Stimulated activated CD8-positive, alpha-beta memory T cell treated with anti-CD3 and anti-CD28 coated beads, Interleukin-7, amount 100 ng/mL, for 4 hours (primary cell): Measurements from ENCODE around the gene ZNF280B.
"Not testable (repeated sequence)": the region's sequence is repeated elsewhere in the genome, so short reads cannot be mapped to it uniquely, and the experiment has no call there.

Experiments used
- DNase-seq, 2 donors: peaks; one replicate each; pipeline ENCODE4 v3.0.0-alpha.2; 2020; ENCODE audit warnings: low read depth in 2 of 2

The ZNF280B gene

DNA sequence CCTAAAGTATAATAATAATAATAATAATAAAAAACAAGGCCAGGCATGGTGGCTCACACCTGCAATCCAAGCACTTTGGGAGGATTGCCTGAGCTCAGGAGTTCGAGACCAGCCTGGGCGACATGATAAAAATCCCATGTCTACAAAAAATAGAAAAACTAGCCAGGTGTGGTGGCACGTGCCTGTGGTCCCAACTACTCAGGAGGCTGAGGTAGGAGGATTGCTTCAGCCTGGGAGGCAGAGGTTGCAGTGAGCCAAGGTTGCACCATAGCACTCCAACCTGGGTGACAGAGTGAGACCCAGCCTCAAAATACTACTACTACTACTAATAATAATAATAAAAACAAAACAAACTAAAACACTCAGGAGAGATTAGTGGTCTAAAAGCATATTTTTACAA, 27.1 kb upstream of the ZNF280B start:
- no peak for DNase-seq

DNA sequence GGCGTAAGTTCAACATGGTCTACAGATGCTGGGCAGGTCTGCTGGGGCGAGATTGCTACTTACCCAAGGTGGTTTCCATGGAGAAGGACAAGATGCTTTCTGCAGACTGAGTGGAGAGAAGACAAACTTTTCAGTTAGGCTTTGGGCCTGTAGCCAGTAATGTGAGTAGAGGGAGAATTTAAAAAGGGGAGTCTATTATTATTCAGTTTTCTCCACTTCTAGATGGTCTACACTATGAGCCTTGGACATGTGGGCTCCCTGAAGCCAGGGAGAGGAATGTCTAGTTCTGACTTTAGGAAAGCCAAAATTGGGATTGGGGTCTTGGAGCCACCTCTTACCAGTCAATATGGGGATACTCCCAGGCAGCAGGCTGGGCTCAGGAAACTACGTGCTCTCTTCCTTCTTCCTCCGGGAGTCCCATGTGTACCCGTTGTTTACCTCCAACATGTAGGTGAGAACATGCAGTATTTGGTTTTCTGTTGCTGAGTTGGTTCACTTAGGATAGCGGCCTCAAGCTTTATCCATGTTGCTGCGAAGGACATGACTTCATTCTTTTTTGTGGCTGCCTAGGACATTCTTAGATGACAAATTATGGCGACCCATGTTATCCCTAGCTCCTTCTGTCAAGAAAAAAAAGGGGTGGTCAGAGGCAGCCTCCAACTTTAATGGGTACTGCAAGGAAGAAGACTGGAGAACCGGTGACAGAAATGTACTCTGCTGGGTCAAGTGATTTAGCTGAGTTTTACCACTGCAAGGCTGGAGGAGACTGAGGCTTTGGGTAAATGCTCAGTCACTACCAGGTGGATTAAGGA, 26.3 kb upstream of the ZNF280B start:
- no peak for DNase-seq

DNA sequence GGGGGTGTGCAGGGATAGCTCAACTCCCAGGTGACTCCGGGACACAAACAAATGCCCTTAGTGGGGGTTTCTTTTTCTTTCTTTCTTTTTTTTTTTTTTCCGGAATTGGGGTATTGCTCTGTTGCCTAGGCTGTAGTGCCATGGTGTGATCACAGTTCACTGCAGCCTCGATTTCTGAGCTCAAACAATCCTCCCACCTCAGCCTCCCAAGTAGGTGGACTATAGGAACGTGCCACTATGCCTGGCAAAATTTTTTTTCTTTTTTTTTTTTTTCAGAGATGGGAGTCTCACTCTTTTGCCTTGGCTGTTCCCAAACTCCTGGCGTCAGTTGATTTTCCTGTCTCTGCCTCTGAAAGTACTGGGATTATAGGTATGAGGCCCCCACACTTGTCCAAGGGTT, 25.3 kb upstream of the ZNF280B start:
- DNase-seq: no peak

DNA sequence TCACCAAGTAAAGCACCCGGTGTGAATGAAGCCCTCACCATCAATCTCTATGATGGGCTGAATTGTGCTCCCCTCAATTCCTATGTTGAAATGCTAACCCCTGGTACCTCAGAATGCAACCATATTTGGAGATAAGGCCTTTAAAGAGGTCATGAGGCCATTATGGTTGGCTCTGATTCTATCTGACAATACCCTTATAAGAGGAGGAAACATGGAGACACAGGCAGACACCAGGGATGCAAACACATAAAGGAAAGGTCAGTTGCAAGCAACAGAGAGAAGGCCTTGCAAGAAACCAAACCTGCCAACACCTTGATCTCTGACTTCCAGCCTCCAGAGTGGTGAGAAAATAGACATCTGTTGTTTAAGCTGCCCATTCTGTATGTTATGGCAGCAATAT, 24.9 kb upstream of the ZNF280B start:
- DNase-seq: no peak

DNA sequence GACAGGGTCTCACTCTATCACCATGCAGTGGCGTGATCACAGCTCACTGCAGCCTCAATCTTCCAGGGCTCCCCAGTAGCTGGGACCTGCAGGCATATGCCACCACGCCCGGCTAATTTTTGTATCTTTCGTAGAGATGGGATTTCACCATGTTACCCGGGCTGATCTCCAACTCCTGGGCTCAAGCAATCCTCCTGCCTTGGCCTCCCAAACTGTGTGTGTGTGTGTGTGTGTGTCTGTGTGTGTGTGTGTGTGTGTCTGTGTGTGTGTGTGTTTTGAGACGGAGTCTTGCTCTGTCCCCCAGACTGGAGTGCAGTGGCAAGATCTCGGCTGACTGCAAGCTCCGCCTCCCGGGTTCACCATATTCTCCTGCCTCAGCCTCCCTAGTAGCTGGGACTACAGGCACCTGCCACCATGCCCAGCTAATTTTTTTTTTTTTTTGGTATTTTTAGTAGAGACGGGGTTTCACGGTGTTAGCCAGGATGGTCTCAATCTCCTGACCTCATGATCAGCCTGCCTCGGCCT, 24.1 kb upstream of the ZNF280B start:
- not testable (repeated sequence) for DNase-seq

DNA sequence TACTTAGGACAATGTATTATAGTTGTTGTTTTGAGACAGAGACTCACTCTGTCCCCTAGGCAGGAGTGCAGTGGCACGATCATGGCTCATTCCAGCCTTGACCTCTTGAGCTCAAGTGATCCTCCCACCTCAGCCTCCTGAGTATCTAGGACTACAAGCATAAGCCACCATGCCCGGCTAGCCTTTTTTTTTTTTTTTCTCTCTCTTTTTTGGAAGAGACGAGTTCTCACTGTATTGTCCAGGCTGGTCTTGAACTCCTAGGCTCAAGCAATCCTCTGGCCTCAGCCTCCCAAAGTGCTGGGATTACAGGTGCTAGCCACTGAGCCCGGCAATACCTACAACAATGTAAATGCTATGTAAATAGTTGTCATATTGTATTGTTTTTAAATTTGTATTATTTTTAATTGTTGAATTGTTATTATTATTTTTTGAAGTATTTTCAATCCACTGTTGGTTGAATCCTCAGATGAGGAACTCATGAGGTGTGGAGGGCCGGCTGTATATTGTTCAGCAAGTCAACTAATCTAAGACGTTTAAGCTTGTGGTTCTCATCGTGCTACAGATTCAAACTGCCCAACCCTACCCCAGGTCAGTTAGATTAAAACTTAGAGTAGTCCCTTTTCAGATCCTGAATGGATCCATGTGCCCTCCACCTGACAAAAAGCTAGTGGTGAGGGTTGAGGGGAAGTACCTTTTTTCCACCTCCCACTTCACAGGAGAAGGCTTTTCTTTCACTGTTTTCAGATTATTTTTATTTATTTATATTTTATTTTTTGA, 23.4 kb upstream of the ZNF280B start:
- no peak for DNase-seq

DNA sequence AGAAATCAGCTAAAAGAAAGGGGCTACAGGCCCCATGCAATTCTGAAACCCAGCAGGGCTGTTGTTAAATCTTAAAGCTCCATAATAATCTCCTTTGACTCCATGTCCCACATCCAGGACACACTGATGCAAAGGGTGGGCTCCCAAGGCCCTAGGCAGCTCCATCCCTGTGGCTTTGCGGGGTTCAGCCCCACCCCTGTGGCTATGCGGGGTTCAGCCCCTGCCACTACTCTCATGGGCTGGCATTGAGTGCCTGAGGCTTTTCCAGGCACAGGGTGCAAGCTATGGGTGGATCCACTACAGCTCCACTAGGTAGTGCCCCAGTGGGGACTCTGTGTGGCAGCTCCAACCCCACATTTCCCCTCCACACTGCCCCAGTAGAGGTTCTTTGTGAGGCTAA, 20.2 kb upstream of the ZNF280B start:
- DNase-seq: no peak

DNA sequence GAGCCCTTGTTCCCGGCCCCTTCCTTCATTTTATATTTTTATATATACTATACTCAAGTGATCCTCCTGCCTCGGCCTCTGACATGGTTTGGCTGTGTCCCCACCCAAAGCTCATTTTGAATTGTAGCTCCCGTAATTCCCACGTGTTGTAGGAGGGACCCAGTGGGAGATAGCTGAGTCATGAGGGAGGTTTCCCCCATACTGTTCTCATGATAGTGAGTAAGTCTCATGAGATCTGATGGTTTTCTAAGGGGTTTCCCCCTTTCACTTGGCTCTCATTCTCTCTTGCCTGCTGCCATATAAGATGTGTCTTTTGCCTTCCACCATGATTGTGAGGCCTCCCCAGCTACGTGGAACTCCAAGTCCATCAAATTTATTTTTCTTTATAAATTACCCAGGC, 18.8 kb upstream of the ZNF280B start:
- no peak for DNase-seq

DNA sequence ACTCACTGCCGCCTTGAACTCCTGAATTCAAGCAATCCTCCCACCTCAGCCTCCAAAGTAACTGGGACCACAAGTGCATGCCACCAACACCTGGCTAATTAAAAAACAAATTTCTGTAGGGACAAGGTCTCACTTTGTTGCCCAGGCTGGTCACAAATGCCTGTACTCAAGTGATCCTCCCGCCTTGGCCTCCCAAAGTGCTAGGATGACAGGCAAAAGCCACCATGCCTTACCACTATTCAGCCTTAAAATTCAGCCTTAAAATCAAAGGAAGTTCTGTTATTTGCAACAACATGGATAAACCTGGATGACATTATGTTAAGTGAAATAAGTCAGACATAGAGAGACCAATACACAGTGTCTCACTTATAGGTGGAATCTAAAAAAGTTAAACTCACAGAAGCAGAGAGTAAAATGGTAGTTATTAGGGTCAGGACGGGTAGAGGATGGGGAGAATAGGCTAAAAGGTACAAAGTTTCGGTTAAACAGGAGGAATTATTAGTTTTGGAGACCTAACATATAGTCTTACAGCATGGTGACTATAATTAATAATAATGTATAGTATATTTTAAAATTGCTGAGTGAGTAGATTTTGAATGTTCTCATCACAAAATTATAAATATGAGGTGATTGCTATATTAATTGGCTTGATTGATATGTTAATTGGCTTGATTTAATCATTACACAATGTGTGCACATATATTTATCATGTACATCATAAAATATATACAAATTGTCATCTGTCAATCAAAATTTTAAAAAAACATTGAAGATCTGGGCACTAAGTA, 17.8 kb upstream of the ZNF280B start:
- DNase-seq: no peak

DNA sequence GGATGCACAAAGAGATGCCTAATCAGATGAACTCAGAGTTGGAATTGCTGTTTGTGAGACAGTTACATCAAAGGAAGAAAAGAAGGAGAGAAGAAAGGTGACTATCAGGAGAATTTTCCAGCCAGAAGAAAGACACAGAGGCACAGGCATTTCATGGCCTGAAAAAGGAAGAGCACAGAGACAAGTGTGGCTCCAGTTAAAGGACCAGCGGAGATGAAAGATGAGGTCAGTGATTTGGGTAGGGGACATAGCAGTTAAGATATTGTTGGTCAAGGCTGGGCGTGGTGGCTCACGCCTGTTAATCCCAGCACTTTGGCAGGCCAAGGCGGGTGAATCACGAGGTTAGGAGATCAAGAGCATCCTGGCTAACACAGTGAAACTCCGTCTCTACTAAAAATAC, 15.0 kb upstream of the ZNF280B start:
- no peak for DNase-seq

DNA sequence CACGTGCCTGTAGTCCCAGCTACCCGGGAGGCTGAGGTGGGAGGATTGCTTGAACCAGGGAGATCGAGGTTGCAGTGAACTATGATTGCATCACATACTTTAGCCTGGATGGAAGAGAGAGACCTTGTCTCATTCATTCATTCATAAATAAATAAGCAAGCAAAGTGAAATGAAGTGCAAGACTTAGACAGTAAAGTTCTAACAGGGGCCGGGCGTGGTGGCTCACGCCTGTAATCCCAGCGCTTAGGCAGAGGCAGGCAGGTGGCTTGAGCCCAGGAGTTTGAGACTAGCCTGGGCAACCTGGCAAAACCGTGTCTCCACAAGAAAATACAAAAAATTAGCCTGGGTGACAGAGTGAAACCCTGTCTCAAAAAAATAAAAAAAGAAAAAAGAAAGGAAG, 13.1 kb upstream of the ZNF280B start:
- no peak for DNase-seq

DNA sequence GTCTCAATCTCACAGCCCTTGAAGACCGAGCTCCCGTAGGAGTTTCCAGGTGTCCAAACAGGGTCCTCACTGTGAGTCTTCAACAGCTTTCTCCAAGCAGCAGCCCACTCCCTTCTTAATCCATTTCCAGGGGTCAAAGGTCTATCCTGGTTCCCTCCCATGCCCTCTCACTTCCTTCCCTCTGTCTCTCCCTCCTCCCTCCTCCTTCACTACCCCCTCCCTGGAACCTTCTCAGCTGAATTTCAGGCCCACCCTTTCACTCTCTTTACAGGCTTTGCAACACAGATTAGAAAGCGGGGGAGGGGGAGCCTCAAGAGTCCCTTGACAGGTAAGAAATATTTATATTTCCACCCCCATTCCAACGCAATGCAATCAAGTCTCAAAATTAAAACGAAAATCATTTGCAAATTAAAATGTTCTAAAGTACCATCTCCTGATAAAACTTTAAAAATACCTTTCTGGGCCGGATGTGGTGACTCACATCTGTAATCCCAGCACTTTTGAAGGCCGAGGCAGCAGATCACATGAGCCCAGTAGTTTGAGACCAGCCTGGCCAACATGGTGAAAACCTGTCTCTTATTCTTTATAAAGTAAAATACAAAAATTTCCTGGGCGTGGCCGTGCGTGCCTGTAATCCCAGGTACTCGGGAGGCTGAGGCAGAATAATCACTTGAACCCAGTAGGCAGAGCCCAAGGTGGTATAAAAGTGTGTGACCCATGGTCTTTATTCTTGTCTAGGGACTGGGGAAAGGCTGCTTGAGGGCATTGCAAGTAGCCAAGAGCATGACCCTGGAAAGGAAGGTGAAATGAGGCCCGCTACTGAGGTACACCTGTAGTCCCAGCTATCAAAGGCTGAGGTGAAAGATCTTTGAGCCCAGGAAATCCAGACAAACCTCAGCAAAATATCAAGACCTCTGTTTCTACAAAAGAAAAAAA, 12.4 kb upstream of the ZNF280B start:
- no peak for DNase-seq

DNA sequence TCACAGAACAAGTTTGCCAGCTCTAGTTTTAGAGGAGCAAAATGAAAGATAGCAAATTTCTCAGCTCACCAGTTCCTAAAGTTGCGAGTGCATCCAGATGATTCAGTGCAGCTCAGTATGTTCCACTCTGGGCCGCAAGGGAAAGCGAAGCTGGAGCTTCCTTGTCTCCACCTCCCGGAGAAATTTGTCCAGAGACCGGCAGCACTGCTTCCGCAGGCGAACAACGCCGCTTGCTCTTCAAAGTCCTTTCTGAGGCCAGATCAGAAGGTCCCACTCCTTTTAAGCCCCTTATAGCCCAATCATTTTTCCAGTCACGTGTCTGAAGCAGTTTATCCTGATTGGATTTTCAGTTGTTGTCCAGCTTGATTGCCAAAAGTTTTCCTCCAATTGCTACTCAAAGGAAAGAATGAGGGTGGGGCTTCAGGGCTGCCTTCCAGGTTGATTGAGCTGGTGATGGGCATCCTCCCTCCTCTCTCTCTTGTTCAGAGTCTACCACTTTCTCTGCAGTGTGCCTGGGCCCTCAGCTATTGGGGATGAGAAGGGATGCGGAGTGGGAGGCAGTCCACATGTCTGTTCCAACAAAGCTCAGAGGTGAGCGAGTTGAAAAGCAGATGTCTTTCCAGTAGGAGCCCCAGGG, 11.6 kb upstream of the ZNF280B start, which contains the start of gene ZNF280A:
Gene ZNF280A (minus strand): TSS at position 251 of the 637 bp plus-strand sequence. CDS start 4,640 bp downstream, outside the sequence.
- DNase-seq: no peak

DNA sequence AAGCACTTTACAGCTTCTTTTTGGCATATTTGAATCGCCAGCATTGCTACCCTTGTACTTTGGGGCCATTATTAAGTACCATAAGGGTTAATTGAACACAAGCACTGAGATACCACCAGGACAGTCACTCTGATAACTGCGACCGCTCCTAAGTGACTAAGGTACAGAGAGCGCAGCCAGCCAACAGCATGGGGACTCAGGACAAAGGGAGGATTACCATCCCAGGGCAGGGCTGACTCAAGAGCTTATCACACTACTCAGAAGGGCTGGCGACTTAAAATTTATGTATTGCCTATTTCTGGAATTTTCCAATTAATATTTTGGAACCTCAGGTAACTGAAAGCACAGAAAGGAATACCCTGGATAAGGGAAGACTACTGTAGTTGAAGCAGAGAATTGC, 11.0 kb upstream of the ZNF280B start:
- DNase-seq: no peak

DNA sequence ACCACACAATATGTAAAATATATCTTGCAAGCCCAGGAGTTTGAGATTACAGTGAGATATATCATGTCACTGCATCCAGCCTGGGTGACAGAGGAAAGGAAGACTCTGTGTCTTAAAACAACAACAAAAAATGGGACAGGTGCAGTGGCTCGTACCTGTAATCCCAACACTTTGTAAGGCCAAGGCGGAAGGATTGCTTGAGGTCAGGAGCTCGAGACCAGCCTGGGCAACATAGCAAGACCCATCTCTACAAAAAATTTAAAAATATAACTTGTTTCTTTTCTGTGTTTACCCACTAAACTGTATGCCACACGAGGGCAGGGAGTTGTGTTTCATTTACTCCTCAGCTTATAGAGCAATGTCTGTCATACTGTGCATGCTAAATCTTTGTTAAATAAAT, 8.4 kb upstream of the ZNF280B start:
- no peak for DNase-seq

DNA sequence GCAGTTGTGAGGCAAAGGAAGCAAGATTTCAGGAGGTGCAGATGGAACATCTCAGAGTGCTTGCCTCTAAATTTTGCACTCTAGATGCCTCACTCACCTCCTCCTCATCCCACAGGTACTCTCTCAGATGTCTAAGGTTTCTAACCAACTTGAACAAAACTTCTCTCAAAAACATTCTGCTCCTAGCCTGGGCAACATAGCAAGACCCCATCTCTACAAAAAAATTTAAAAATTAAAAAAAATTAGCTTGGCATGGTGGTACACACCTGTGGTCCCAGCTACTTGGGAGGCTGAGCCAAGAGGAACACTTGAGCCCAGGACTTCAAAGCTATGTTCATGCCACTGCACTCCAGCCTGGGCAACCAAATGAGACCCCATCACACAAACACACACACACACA, 7.3 kb upstream of the ZNF280B start:
- DNase-seq: no peak

DNA sequence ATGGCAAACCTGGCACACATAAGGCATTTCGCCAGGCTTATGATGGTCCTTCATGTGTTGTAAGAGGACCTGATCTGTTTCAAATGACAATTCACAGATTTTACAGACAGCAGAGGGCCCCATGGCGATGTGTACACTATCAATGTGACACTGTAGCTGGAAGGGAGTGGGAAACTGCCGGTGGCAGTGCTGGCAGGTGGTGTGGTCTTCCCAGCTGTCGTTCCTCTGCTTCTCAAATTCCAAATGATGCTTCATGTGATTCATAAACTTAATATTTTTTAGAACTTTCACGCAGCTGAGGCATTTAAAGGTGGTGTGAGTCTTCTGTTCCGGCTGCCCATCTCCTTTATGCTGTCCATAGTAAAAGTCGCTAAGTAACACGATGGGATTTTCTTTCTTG, 5.9 kb upstream of the ZNF280B start:
- not testable (repeated sequence) for DNase-seq

DNA sequence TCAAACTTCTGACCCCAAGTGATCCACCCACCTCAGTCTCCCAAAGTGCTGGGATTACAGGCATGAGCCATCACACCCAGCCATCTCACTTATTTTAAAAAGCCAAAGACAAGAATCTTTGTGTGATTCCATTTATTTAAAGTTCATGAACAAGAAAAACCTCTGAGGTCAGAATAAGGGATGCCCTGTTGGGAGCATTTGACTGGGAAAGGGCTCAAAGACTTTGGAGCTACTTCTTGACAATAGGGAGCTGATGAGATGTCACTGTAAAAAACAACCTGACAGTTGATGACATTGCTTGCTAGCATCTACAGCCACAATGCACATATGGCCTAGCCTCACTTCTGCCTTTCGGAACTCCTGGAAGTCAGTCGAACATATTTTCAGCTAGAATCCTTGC, 5.1 kb upstream of the ZNF280B start:
- no peak for DNase-seq

DNA sequence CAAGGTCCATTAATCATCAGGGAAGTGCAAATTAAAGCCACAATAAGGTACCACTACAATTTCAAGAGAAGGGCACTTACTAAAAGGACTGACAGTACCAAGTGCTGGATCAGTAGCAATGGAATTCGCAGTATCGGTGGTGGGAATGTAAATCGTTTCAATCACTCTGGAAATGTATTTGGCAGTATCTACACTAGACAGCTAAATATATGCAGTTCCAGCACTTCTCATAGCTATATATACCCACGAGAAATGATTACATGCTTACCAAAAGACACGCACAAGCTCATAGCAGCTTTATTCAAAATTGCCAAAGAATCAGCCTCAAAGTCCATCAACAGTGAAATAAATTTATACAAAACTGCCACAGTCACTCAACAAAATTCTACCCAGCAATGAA, 4.4 kb upstream of the ZNF280B start:
- no peak for DNase-seq

DNA sequence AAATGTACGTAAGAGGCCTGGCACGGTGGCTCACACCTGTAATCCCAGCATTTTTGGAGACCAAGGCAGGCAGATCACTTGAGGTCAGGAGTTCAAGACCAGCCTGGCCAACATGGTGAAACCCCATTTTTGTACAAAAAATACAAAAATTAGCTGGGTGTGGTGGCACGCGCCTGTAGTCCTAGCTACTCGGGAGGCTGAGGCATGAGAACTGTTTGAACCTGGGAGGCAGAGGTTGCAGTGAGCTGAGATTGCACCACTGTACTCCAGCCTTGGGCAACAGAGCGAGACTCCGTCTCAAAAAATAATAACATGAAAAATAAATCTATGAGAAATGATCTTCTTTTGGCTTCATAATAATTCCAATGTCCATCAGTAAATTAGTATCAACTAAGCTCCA, 2.3 kb upstream of the ZNF280B start:
- not testable (repeated sequence) for DNase-seq
